ENCODE data around the gene SMG5.
A peak's percentile ranks its signal among the peaks of the same experiment; 100 is the strongest.

The SMG5 gene

DNA sequence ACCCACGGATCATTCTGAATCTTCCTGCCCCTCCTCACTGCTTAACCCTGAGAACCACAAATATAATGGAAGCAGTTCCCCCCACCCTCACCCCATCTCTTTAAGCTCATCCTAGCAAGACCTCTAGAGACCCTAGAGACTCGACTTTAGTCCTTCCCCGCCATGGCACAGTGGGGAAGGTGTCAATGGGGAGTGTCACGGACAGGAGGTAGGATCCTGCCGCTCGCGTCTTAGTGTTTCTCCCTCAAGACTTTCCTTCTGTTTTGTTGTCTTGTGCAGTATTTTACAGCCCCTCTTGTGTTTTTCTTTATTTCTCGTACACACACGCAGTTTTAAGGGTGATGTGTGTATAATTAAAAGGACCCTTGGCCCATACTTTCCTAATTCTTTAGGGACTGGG lies 70.5 kb downstream of the SMG5 start:
- no peak for DNase-seq
- H3K4me1 Mint-ChIP-seq, result peaks cover 45% of the 10 kb centered on the region
- peak overlapping the region; percentile 99 for H3K27ac Mint-ChIP-seq
- CTCF ChIA-PET, result interaction anchor here (1.1 to 5.1 kb wide), 4 partner anchors 12 to 19 kb away, joined by 3 to 44 read pairs (median 7); partner anchors contain the start of gene SLC25A44
- H3K9me3 Mint-ChIP-seq, result no peaks in the 10 kb centered on the region
- peaks cover 48% of the 10 kb centered on the region for H3K36me3 Mint-ChIP-seq
- peak overlapping the region; percentile 86 for H3K4me3 Mint-ChIP-seq
- no peaks in the 10 kb centered on the region for H3K27me3 Mint-ChIP-seq

DNA sequence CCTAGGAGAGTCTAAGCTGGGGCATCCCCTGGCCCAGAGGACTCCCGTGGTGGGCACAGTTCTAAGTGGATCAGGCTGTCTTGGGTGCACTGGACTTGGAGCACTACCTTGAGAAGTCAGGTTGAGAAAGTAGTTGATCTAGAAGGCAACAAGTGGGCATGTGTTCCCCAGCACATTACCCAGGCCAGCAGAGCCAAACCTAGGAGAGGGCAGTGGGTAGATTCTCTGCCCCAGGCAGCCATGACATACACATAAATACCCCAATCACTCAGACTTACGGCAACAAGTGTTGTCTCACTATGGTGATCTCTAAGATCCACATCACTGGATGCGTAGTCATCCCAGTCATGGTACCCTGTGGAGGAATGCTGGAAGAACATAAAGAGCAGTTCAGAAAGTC lies 71.4 kb downstream of the SMG5 start:
- DNase-seq, result no peak
- CTCF ChIA-PET, result interaction anchor here (1.1 to 1.2 kb wide), 2 partner anchors 18 to 22 kb away, joined by 3 to 4 read pairs; partner anchors contain the start of gene SLC25A44
- H3K27ac Mint-ChIP-seq, result peak overlapping the region; percentile 8
- H3K27me3 Mint-ChIP-seq, result no peaks in the 10 kb centered on the region
- peaks cover 40% of the 10 kb centered on the region for H3K4me1 Mint-ChIP-seq
- H3K9me3 Mint-ChIP-seq, result no peaks in the 10 kb centered on the region
- H3K4me3 Mint-ChIP-seq, result no peak overlapping the region
- peaks cover 51% of the 10 kb centered on the region for H3K36me3 Mint-ChIP-seq

DNA sequence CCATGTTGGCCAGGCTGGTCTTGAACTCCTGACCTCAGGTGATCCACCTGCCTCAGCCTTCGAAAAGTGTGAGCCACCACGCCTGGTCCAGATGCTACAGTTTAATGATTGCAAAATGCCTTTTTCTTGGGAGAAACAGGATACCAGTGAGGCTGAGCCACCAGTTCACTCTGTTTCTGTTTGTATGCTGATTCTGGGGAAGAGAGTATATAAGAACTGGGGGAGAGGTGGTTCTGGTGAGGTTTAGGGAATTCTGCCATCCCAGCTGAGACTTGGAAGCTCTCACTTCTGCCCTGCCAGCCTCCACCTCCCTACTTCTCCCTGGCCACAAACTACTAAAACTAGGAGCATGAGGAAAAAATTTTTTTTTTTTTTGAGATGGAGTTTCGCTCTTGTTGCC lies 77.9 kb downstream of the SMG5 start:
- CTCF ChIA-PET, result interaction anchor here (3.2 kb wide), 1 partner anchor 21 kb away, joined by 16 read pairs; no protein-coding TSS in a partner anchor
- Mint-ChIP-seq H3K27me3 (no peaks in the 10 kb centered on the region), H3K27ac (no peak overlapping the region), H3K36me3 (peaks cover 45% of the 10 kb centered on the region), H3K9me3 (no peaks in the 10 kb centered on the region), H3K4me3 (no peak overlapping the region), H3K4me1 (peaks cover 10% of the 10 kb centered on the region)
- no peak for DNase-seq

DNA sequence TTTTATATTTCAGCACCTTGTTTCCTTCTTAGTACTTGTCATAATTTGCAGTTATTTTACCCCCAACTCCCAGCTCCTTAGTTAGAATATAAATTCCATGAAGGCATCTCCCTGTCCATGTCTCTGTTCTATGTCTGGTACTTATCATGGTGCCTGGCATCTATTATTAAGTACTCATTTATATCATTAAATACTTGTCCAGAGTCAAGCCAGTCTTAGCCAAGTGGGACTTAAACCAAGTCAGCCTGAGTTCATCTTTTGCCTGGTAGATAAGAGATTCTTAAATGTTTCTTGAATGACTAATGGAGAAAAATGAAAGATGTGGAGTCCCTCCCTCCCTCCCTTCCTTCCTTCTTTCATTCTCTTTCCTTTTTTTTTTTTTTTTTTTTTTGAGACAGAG lies 79.3 kb downstream of the SMG5 start:
- Mint-ChIP-seq H3K36me3 (peaks cover 43% of the 10 kb centered on the region), H3K4me3 (no peak overlapping the region)

DNA sequence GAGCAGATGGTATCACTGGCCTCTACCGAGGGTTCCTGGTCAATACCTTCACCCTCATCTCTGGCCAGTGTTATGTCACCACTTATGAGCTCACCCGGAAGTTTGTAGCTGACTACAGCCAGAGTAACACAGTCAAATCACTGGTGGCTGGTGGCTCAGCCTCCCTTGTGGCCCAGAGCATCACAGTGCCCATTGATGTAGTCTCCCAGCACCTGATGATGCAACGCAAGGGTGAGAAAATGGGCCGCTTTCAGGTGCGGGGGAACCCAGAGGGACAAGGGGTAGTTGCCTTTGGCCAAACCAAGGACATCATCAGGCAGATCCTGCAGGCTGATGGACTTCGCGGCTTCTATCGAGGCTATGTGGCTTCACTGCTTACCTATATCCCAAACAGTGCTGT lies 82.6 kb downstream of the SMG5 start:
- H3K27me3 Mint-ChIP-seq, result no peaks in the 10 kb centered on the region
- no peak overlapping the region for H3K4me3 Mint-ChIP-seq
- no peak for DNase-seq
- peaks cover 32% of the 10 kb centered on the region for H3K36me3 Mint-ChIP-seq
- peaks cover 54% of the 10 kb centered on the region for H3K4me1 Mint-ChIP-seq
- H3K9me3 Mint-ChIP-seq, result no peaks in the 10 kb centered on the region
- no peak overlapping the region for H3K27ac Mint-ChIP-seq
- CTCF ChIA-PET, result interaction anchor here (1.1 to 2.1 kb wide), 5 partner anchors 13 to 25 kb away, joined by 3 to 9 read pairs (median 6); partner anchors contain the start of gene PMF1

More for the DNA sequence above, 79.3 kb downstream of the SMG5 start:
- no peaks in the 10 kb centered on the region for H3K9me3 Mint-ChIP-seq
- no peaks in the 10 kb centered on the region for H3K27me3 Mint-ChIP-seq
- DNase-seq, result no peak
- CTCF ChIA-PET, result interaction anchor here (3.2 kb wide), 1 partner anchor 23 kb away, joined by 16 read pairs; no protein-coding TSS in a partner anchor
- H3K27ac Mint-ChIP-seq, result no peak overlapping the region
- H3K4me1 Mint-ChIP-seq, result peaks cover 23% of the 10 kb centered on the region

Data from activated naive CD4-positive, alpha-beta T cell treated with anti-CD3 and anti-CD28 coated beads, Interleukin-2, amount 10 ng/mL, durations not matched to agents 7 days and 5 days (primary cell).